Urothelium cell line (cell line): Measurements from ENCODE around the gene FAM120B.

Source experiments
- DNase-seq: peaks from one replicate; pipeline ENCODE4 v3.0.0; 2011; ENCODE audit warnings: low spot score, mixed read lengths
- FAIRE-seq: peaks from 2 replicates; lab custom pipeline; 2011; peaks lifted over from hg19 to GRCh38; lab: Jason Lieb, UNC

FAM120B gene

GRCh38 chr6:170451762-170452651 lies 145.4 kb downstream of the FAM120B start:
- DNase-seq (no peak), FAIRE-seq (no peak)

- DNase-seq (no peak), FAIRE-seq (peak; percentile 100)
Observed at GRCh38 chr6:170452767-170453545, 146.4 kb downstream of the FAM120B start.

GRCh38 chr6:170453586-170454511 lies 147.3 kb downstream of the FAM120B start:
- DNase-seq (no peak), FAIRE-seq (no peak)

GRCh38 chr6:170454512-170455285 lies 148.1 kb downstream of the FAM120B start:
- FAIRE-seq (no peak), DNase-seq (no peak)

GRCh38 chr6:170455335-170455979 lies 148.9 kb downstream of the FAM120B start:
- DNase-seq (no peak), FAIRE-seq (no peak)

GRCh38 chr6:170456334-170456733 lies 149.8 kb downstream of the FAM120B start:
- FAIRE-seq (no peak), DNase-seq (no peak)
